HL-60/S4 (cell line): Measurements from ENCODE around the gene ERICH3.

ENCODE experiments used
- in situ Hi-C: fragments of 300-500 bp; cut with MboI; formaldehyde crosslinking; loops from 2 replicates; pipeline ENCODE4 v1.14.3; 2022; ENCODE audit warnings: low sequenced_read_pairs

Gene ERICH3

GRCh38 chr1:74673351-74674111 is at the start of gene ERICH3:
Gene ERICH3 (minus strand): TSS chr1:74673792. CDS start chr1:74673519, 273 bp downstream.
- in situ Hi-C loops, result no loop called here

GRCh38 chr1:74717626-74718025 is 44.0 kb upstream of the ERICH3 start:
- in situ Hi-C loops, result no loop called here

- in situ Hi-C loops, result no loop called here
Observed at GRCh38 chr1:74716822-74717221, 43.2 kb upstream of the ERICH3 start.

GRCh38 chr1:74715806-74716205 is 42.2 kb upstream of the ERICH3 start:
- in situ Hi-C loops, result no loop called here

- in situ Hi-C loops, result no loop called here
Observed at GRCh38 chr1:74715236-74715502, 41.6 kb upstream of the ERICH3 start.

- in situ Hi-C loops, result no loop called here
Observed at GRCh38 chr1:74714429-74715235, 41.0 kb upstream of the ERICH3 start.

- in situ Hi-C loops, result no loop called here
Observed at GRCh38 chr1:74713849-74714248, 40.3 kb upstream of the ERICH3 start.

- in situ Hi-C loops, result no loop called here
Observed at GRCh38 chr1:74712881-74713280, 39.3 kb upstream of the ERICH3 start.

GRCh38 chr1:74703386-74704182 is 30.0 kb upstream of the ERICH3 start:
- in situ Hi-C loops, result no loop called here

- in situ Hi-C loops, result no loop called here
Observed at GRCh38 chr1:74699331-74699730, 25.7 kb upstream of the ERICH3 start.

GRCh38 chr1:74697832-74698231 is 24.2 kb upstream of the ERICH3 start:
- in situ Hi-C loops, result no loop called here

GRCh38 chr1:74693473-74693872 is 19.9 kb upstream of the ERICH3 start:
- in situ Hi-C loops, result no loop called here

GRCh38 chr1:74690909-74691308 is 17.3 kb upstream of the ERICH3 start:
- in situ Hi-C loops, result no loop called here

- in situ Hi-C loops, result no loop called here
Observed at GRCh38 chr1:74690364-74690696, 16.7 kb upstream of the ERICH3 start.

- in situ Hi-C loops, result no loop called here
Observed at GRCh38 chr1:74689621-74690363, 16.2 kb upstream of the ERICH3 start.

- in situ Hi-C loops, result no loop called here
Observed at GRCh38 chr1:74686928-74687327, 13.3 kb upstream of the ERICH3 start.

GRCh38 chr1:74684301-74684700 is 10.7 kb upstream of the ERICH3 start:
- in situ Hi-C loops, result no loop called here

GRCh38 chr1:74683656-74684055 is 10.1 kb upstream of the ERICH3 start:
- in situ Hi-C loops, result no loop called here

- in situ Hi-C loops, result no loop called here
Observed at GRCh38 chr1:74681851-74682250, 8.3 kb upstream of the ERICH3 start.

- in situ Hi-C loops, result no loop called here
Observed at GRCh38 chr1:74681449-74681848, 7.9 kb upstream of the ERICH3 start.

- in situ Hi-C loops, result no loop called here
Observed at GRCh38 chr1:74681001-74681400, 7.4 kb upstream of the ERICH3 start.
